Activated naive CD8-positive, alpha-beta T cell (primary cell): ENCODE measurements around the gene NPAS3.

Experiments used
- H3K27ac Mint-ChIP-seq: one replicate; pipeline ENCODE4 v1.8.0; 2021; ENCODE audit warnings: mixed read lengths
- H3K27me3 Mint-ChIP-seq: one replicate; pipeline ENCODE4 v1.8.0; 2021; ENCODE audit warnings: mixed read lengths
- H3K36me3 Mint-ChIP-seq: one replicate; pipeline ENCODE4 v1.8.0; 2021; ENCODE audit warnings: mixed read lengths
- H3K4me1 Mint-ChIP-seq: one replicate; pipeline ENCODE4 v1.8.0; 2021; ENCODE audit warnings: low read depth, mixed read lengths
- H3K4me3 Mint-ChIP-seq: one replicate; pipeline ENCODE4 v1.8.0; 2021; ENCODE audit warnings: mild to moderate bottlenecking, mixed read lengths
- H3K9me3 Mint-ChIP-seq: one replicate; pipeline ENCODE4 v1.8.0; 2021; ENCODE audit warnings: low read depth, mixed read lengths

NPAS3 gene

GRCh38 chr14:33610121-33610520 is 671.4 kb downstream of the NPAS3 start:
- Mint-ChIP-seq H3K9me3 (peaks cover 4% of the 10 kb centered on the region), H3K4me1 (no peaks in the 10 kb centered on the region), H3K4me3 (no peak overlapping the region), H3K27ac (no peak overlapping the region), H3K27me3 (no peaks in the 10 kb centered on the region), H3K36me3 (no peaks in the 10 kb centered on the region)

GRCh38 chr14:33611405-33612196 is 672.9 kb downstream of the NPAS3 start:
- Mint-ChIP-seq H3K4me1 (no peaks in the 10 kb centered on the region), H3K27me3 (no peaks in the 10 kb centered on the region), H3K4me3 (no peak overlapping the region), H3K27ac (no peak overlapping the region), H3K36me3 (no peaks in the 10 kb centered on the region), H3K9me3 (peaks cover 2% of the 10 kb centered on the region)

GRCh38 chr14:33612197-33612505 is 673.5 kb downstream of the NPAS3 start:
- Mint-ChIP-seq H3K27ac (no peak overlapping the region), H3K9me3 (no peaks in the 10 kb centered on the region), H3K27me3 (no peaks in the 10 kb centered on the region), H3K4me3 (no peak overlapping the region), H3K36me3 (no peaks in the 10 kb centered on the region), H3K4me1 (no peaks in the 10 kb centered on the region)

GRCh38 chr14:33617154-33617553 is 678.5 kb downstream of the NPAS3 start:
- H3K9me3 Mint-ChIP-seq: no peaks in the 10 kb centered on the region
- no peaks in the 10 kb centered on the region for H3K4me1 Mint-ChIP-seq
- H3K36me3 Mint-ChIP-seq: no peaks in the 10 kb centered on the region
- H3K27ac Mint-ChIP-seq: no peak overlapping the region
- no peaks in the 10 kb centered on the region for H3K27me3 Mint-ChIP-seq
- no peak overlapping the region for H3K4me3 Mint-ChIP-seq

GRCh38 chr14:33618361-33619105 is 679.9 kb downstream of the NPAS3 start:
- H3K36me3 Mint-ChIP-seq: no peaks in the 10 kb centered on the region
- no peaks in the 10 kb centered on the region for H3K27me3 Mint-ChIP-seq
- no peak overlapping the region for H3K4me3 Mint-ChIP-seq
- no peaks in the 10 kb centered on the region for H3K4me1 Mint-ChIP-seq
- no peak overlapping the region for H3K27ac Mint-ChIP-seq
- no peaks in the 10 kb centered on the region for H3K9me3 Mint-ChIP-seq

GRCh38 chr14:33622496-33622895 is 683.8 kb downstream of the NPAS3 start:
- H3K4me1 Mint-ChIP-seq: no peaks in the 10 kb centered on the region
- no peaks in the 10 kb centered on the region for H3K9me3 Mint-ChIP-seq
- no peaks in the 10 kb centered on the region for H3K36me3 Mint-ChIP-seq
- no peak overlapping the region for H3K4me3 Mint-ChIP-seq
- H3K27me3 Mint-ChIP-seq: no peaks in the 10 kb centered on the region
- H3K27ac Mint-ChIP-seq: no peak overlapping the region

- H3K27me3 Mint-ChIP-seq: peaks cover 3% of the 10 kb centered on the region
- no peak overlapping the region for H3K4me3 Mint-ChIP-seq
- no peak overlapping the region for H3K27ac Mint-ChIP-seq
These were observed 691.1 kb downstream of the NPAS3 start for GRCh38 chr14:33629792-33630191.

GRCh38 chr14:33631021-33631420 is 692.3 kb downstream of the NPAS3 start:
- H3K27me3 Mint-ChIP-seq: peaks cover 5% of the 10 kb centered on the region
- no peaks in the 10 kb centered on the region for H3K36me3 Mint-ChIP-seq
- H3K4me1 Mint-ChIP-seq: no peaks in the 10 kb centered on the region
- H3K4me3 Mint-ChIP-seq: no peak overlapping the region
- no peaks in the 10 kb centered on the region for H3K9me3 Mint-ChIP-seq
- H3K27ac Mint-ChIP-seq: no peak overlapping the region

More at GRCh38 chr14:33629792-33630191, 691.1 kb downstream of the NPAS3 start:
- Mint-ChIP-seq H3K4me1 (no peaks in the 10 kb centered on the region), H3K9me3 (no peaks in the 10 kb centered on the region), H3K36me3 (no peaks in the 10 kb centered on the region)

- H3K36me3 Mint-ChIP-seq: no peaks in the 10 kb centered on the region
- H3K4me1 Mint-ChIP-seq: no peaks in the 10 kb centered on the region
- H3K4me3 Mint-ChIP-seq: no peak overlapping the region
- H3K9me3 Mint-ChIP-seq: no peaks in the 10 kb centered on the region
- no peak overlapping the region for H3K27ac Mint-ChIP-seq
- peaks cover 5% of the 10 kb centered on the region for H3K27me3 Mint-ChIP-seq
These were observed 692.8 kb downstream of the NPAS3 start for GRCh38 chr14:33631441-33631840.

GRCh38 chr14:33634631-33635030 is 696.0 kb downstream of the NPAS3 start:
- no peak overlapping the region for H3K4me3 Mint-ChIP-seq
- H3K27me3 Mint-ChIP-seq: peaks cover 3% of the 10 kb centered on the region
- H3K9me3 Mint-ChIP-seq: no peaks in the 10 kb centered on the region
- no peak overlapping the region for H3K27ac Mint-ChIP-seq
- no peaks in the 10 kb centered on the region for H3K36me3 Mint-ChIP-seq
- H3K4me1 Mint-ChIP-seq: no peaks in the 10 kb centered on the region

GRCh38 chr14:33636716-33637115 is 698.0 kb downstream of the NPAS3 start:
- no peak overlapping the region for H3K4me3 Mint-ChIP-seq
- H3K9me3 Mint-ChIP-seq: no peaks in the 10 kb centered on the region
- H3K36me3 Mint-ChIP-seq: no peaks in the 10 kb centered on the region
- no peaks in the 10 kb centered on the region for H3K4me1 Mint-ChIP-seq
- H3K27me3 Mint-ChIP-seq: peaks cover 4% of the 10 kb centered on the region
- H3K27ac Mint-ChIP-seq: no peak overlapping the region

GRCh38 chr14:33642080-33642479 is 703.4 kb downstream of the NPAS3 start:
- Mint-ChIP-seq H3K36me3 (no peaks in the 10 kb centered on the region), H3K4me1 (no peaks in the 10 kb centered on the region), H3K9me3 (no peaks in the 10 kb centered on the region), H3K4me3 (no peak overlapping the region), H3K27ac (no peak overlapping the region), H3K27me3 (peaks cover 3% of the 10 kb centered on the region)

GRCh38 chr14:33642691-33643244 is 704.1 kb downstream of the NPAS3 start:
- Mint-ChIP-seq H3K36me3 (no peaks in the 10 kb centered on the region), H3K27ac (no peak overlapping the region), H3K4me3 (no peak overlapping the region), H3K4me1 (no peaks in the 10 kb centered on the region), H3K27me3 (peaks cover 3% of the 10 kb centered on the region), H3K9me3 (no peaks in the 10 kb centered on the region)

- H3K4me1 Mint-ChIP-seq: no peaks in the 10 kb centered on the region
These were observed 704.9 kb downstream of the NPAS3 start for GRCh38 chr14:33643426-33644181.

GRCh38 chr14:33646692-33647260 is 708.1 kb downstream of the NPAS3 start:
- no peaks in the 10 kb centered on the region for H3K36me3 Mint-ChIP-seq
- no peak overlapping the region for H3K4me3 Mint-ChIP-seq
- H3K27ac Mint-ChIP-seq: no peak overlapping the region
- peaks cover 2% of the 10 kb centered on the region for H3K27me3 Mint-ChIP-seq
- no peaks in the 10 kb centered on the region for H3K9me3 Mint-ChIP-seq
- H3K4me1 Mint-ChIP-seq: no peaks in the 10 kb centered on the region

More at GRCh38 chr14:33643426-33644181, 704.9 kb downstream of the NPAS3 start:
- Mint-ChIP-seq H3K27me3 (peaks cover 3% of the 10 kb centered on the region), H3K4me3 (no peak overlapping the region), H3K36me3 (no peaks in the 10 kb centered on the region), H3K9me3 (no peaks in the 10 kb centered on the region), H3K27ac (no peak overlapping the region)
